GM21515 (cell line): ENCODE results near the gene PACRG.

ENCODE experiments used
- ATAC-seq: cut with Tn5 transposase; IDR thresholded peaks from one replicate; pipeline ENCODE4 v1.9.1; 2021; ENCODE audit not compliant: unreplicated experiment

PACRG gene

DNA sequence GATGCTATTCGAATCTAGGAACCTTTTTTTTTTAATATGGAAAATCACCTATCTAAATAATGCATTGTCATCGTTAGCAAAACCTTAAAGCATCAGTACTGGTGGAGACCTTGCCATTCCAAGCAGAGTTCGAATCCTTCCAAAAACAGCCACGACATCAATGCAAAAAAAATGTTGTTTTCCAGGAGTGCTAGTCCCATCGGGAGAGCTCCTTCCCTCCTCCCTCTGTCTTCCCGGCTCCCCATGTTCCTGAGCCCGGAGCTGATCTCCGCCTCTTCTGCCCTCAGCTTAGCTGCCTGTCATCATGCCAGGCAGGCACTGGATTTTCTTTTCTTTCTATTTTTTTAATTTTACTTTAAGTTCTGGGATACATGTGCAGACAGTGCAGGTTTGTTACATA is 533.1 kb downstream of the PACRG start:
- ATAC-seq: no peak

DNA sequence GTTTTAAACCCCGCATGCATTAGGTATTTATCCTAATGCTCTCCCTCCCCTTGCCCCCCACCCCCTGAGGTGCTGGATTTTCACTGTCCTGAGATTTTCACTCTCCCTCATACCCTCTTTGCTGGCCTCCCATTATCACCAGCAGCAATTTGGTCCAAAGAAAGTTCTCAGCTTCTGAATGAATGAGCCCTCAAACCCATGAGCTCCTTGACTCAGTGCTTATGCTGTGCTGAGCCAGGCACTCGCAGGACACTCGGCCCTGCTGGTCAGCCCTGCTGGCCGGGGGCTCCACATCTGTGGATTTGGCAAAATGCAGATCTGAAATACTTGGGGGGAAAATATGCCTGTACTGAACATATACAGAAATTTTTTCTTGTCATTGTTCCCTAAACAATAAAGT is 533.6 kb downstream of the PACRG start:
- ATAC-seq: no peak

DNA sequence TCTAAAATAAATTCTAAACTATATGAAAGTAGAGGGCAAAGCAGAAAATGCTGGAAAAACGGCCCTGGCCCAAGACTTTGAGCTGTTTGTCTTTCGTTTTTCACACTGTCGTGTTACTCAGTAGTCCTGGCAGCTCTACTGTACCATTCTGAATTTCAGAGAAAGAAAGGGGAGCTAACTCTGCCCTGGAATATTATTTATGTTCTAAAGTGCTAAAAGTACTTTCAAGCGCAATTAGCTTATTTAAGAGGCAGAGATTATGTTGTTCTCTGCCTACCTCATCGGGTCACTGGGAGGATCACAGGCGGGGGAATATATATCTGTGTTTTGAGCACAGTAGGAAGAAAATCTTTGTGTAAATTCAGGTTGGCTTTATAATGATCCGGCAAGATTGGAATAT is 534.3 kb downstream of the PACRG start:
- no peak for ATAC-seq

DNA sequence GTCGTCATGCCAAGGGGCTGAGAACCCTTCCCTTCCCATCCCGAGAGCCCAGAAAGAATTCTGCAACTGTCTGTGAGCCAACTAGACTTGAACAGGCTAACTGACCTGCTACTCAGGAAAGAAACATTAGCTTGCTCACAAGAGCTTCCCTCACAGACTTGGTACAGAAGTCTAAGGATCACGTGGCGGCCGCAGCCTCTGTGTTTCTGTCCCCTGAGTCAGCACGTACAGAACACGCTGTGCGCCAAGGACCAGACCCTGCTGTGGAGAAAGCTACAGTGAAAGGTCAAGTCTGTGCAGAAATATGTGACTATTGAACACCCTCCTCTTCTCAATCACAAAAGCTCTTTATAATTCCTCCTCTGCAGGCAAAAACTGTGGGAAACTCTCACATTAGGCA is 535.4 kb downstream of the PACRG start:
- ATAC-seq: no peak

DNA sequence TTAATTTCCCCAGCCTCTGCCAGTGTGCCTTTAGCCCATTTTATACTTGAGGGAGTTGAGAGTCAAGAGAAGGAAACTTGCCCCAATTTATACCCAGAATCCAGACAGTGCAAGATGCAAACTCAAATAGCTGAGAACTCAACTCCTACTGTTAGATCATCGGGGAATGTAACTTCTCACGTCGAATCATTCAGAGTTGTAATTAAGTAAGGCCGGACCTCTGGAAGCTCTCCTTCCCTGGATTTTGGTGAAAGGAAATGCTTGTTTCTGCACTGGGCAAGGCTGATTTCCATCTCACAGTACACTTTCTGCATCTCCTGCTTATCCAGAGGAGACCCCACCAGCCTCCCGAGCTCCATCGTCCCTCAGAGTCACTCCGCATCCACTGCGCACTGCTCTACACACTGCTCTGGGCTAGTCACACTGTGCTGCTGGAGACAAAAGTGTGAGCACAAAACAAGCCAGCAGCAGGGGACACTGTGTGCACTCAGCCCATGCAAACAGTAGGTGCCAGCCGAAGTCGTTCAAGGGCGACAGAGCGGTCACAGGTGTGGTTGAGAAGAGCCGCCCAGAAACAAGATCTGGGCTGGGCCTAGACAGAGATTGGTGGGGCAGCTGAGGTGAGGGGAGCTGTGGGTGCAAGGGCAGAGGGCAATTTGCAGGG is 536.4 kb downstream of the PACRG start:
- no peak for ATAC-seq

DNA sequence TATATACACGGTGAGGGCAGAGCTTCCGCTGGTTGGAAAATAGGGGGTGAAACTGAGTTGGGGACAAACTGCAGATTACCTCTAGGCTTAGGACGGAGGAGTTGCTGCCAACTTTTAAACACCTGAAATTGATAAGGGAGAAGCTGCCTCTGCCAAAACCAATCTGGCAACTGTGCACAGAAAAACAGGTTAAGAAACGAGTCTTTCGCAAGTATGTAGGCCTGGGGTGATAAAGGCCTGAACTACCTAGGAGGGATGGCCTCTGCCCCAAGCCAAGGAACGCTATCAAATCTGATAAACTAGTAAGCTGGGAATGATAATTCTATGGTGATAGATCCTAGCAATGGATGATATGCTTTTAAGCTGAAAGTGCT is 536.9 kb downstream of the PACRG start:
- ATAC-seq: no peak

DNA sequence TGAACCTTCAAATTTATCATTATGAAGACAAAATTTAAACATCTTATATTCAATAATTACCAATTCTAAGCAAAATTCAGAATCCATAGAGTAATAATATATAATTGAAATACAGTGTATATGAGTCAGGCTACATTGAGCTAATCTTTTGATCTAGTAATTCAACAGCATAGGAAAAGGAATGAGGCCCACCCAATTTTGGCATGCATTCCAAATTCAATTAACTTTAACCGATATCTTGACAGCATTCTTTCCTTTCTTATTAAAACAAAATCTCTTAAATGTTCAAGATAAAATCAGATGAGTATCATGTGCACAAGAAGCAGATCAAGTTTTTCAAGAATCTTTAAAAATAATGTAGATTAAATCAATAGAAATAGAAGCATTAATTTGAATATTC is 553.9 kb downstream of the PACRG start:
- ATAC-seq: no peak

DNA sequence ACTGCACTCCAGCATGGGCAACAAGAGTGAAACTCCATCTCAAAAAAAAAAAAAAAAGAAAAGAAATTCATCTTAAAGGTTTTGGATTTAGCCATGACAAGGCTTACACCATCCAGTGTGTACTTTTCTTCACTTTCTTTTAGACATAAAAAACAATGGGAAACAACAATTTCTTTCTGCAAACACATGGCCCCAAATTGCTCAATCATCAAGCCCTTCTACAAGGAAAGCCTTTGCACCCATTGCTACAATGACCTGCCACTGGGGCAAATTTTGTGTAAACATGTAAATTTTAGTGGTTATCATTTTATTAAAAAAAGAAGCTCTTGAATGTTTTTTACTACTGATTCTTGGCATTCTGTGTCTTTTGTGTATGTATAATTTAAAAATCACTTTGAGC is 554.9 kb downstream of the PACRG start:
- ATAC-seq: no peak

DNA sequence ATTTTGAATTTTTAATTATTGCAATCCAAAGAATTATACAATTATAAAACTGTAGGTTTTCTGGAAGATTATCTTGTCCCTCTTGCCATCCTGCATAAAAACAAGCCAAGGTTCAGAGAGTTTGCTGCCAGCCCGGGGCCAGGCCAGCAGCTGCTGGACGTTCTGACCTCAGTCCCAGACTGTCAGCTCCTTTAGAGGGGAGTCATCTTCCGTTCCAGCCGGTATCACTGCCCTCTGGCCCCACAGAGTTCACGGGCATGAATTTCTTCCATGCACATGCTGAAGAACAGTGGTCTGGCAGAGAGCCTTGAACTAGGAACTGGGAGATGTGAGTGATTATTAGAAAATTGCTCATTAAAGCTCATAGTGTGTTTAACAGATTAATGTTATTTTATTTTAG is 556.4 kb downstream of the PACRG start:
- no peak for ATAC-seq

DNA sequence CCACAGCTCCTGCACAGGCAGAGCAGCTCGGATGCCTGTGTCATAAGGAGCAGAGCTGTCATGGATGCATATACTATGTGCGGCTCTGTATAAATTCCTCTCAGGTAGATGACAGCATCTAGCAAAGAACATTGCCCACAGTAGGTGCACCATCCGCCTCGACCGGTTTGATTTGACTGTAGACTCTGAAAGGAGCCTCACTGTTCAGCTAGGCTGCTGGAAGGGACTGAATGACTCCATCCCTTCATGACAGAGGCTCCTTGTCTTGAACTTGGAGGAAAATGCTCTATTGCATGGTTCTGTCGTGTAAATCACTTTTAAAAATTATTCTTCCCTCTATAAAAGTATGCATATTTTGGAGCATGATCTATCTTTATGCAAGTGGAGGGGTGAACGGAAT is 557.9 kb downstream of the PACRG start:
- ATAC-seq: no peak

DNA sequence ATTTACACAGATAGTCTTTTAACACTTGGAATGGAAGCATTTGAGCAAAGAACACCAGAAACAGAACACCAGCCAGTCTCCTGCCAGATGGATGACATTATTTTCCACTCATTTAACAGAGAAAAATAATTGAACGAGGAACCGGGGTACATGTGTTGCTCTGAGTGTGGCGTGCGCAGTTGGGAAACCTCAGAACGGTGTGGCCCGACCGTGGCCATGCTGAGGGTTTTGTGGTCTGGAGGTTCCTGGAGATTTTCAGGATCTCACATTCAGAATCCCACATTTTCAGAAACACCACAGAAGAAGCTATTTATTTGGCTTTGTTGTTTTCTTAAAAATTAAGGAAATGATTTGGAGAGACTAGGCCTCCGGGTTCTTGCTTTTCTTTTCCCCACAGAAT is 559.9 kb downstream of the PACRG start:
- ATAC-seq: no peak

DNA sequence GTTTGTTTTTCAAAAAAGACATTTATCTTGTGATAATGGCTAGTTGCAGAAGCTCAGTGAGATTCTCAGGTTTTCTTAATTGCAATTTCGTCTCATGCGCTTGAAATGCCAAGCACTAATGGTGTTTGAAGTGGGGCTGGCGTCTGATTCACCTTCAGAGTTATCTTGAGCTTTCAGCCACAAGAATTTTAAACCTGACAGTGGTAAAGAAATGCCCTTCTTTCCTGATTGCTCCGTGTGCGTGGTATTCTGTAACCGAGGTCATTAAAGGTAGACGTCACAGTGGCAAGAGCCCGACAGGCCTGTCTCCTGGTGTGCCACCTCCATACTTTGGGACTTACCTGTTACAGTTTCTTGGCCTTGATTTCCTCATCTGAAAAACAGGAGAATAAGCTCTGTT is 560.3 kb downstream of the PACRG start:
- ATAC-seq: no peak

DNA sequence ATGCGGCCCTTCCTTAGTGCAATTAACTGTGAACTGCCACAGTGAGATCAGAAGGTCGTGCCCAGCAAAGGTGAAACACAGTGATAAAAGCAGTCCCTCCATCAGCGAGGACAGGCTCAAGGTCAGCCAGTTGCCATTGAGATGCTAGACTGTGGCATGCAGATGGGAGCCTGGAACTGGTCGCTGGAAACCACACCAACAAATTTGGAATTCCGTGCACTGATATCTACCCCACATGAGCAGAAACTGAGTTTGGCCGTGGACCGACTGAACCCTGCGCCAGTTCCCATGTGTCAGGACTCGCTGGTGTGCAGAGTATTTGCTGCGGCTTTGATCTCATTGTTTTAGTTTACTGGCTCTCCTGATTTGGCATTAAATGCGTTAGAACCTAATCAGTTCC is 561.1 kb downstream of the PACRG start:
- ATAC-seq: no peak

DNA sequence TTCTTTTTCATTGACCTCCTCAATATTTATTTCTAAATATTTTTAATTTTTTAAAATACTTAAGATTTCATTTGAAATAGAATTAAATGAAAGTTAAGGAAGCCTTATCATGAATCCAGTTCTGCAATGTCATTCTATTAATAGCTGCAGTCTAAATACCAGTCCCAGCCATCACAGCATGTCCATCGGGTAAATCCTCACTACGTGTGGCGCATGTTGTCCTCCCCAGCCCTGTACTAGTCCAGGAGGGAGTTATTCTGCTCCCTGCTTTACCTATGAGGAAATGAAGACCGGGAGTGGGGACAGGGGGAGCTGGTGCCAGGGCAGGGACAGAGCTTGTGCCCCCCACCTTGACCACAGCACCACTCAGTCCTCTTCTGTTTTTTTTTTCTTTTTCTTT is 561.7 kb downstream of the PACRG start:
- no peak for ATAC-seq

DNA sequence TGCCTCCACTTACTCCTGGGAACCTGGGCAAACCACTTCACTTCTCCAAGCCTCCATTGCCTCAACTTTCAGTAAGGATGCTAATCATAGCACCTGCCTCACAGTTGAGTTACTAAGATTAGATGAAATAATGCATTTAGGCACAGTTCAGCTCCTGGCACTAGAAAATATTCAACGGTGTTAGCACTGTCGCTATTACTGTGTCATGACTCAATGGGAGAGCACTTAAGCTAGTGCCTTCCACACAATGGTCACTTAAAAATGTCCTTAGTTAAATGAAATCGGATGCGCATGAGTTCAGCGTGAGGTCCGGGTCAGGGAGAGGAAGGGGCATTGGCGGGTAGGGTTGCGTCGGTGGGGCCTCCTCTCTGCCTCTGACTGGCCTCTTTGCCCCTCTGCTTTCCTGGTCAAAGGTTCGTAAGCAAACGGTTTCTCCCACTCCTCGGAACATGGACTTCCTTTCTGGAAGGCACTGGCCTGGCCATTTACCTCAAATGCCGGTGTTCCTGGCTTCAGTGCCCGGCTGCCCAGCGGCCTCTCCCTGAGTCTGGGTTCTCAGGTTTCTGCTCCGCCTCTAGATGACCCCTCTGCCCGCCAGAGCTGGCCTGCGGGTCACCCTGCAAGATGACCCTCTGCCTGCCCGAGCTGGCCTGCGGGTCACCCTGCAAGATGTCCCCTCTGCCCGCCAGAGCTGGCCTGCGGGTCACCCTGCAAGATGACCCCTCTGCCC is 562.9 kb downstream of the PACRG start:
- ATAC-seq: no peak

DNA sequence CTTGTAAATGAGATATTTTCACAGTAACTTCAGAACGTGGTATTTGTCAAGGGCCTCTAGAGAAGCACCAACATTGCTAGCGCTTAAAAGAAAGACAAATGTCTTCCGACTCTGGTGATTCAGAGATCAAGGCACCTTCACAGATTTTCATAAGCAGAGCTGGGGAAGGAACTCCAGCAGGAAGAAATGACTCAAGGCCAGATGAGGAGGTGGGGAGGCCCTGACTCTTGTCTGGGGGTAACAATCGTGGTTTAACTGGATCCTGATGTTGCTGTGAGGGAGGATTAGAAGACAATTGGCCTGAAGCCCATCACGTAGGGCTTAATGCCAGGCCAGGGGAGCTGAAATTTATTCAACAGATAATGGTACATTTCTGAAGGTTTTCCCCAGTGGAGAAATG is 563.8 kb downstream of the PACRG start:
- no peak for ATAC-seq

DNA sequence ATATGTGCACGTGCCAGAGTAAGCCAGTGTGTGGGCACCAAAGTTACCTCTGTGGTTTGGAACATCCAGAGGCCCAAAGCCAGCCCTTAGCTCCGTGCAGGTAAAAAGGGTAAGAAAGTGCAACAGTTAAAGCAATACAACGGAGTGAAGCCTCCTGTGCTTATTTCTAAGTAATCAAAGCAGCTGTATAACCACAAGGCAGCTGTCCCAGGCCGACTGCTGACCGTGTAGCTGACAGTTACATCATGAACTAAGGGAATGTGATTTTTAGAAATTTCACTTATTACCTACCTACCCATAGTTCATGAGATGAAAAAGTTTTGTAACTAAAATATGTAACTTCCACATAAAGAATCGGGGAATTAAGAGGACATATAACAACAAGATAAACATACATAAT is 565.5 kb downstream of the PACRG start:
- no peak for ATAC-seq

DNA sequence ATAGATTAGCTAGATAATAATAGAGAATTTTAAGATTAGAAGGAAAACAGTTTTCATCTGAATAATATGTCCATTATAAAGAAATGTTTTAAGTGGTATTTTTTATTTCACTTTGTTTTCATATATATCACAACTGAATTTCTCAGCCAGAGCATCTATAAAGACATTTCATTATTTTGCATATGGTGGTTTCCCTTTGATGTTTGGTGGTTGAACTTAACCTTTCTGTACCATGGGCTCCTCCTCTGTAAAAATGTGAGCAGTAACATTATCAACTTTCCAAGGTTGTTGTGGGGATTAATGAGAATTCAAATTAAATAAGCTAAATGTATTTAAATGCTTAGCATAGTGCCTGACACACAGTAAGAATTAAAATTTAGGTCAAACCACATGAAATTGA is 567.0 kb downstream of the PACRG start:
- no peak for ATAC-seq

DNA sequence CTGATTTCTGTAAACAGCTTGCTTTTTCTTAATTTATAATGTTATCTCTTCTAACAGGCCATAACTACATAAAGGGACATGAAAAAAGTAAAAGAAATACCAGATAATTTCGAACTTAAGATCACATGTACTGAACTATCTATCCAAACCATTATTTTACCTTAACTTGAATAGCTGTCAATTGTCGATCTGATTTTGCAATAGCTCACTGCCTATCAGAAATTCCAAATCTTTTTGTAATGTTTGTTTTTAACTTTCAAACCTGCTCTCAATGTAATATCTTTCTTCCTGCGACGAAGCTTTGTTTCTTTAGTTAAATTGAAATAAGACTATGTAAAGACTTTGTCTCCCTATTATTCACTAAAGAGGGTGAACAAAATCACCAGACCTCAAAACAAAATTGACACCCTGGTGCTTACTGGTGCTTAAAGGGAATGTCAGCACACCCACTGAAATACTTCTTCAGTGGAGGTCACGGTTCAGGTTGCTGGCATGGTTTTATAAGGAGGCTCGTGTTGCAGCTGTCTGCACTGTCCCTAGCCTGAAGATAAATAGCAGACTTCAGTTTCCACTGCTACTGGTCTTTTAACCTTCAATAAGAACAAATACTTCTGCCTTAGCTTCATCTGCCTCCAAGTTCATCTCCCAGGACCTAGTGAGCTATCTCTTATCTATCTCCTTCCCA is 569.2 kb downstream of the PACRG start:
- no peak for ATAC-seq

DNA sequence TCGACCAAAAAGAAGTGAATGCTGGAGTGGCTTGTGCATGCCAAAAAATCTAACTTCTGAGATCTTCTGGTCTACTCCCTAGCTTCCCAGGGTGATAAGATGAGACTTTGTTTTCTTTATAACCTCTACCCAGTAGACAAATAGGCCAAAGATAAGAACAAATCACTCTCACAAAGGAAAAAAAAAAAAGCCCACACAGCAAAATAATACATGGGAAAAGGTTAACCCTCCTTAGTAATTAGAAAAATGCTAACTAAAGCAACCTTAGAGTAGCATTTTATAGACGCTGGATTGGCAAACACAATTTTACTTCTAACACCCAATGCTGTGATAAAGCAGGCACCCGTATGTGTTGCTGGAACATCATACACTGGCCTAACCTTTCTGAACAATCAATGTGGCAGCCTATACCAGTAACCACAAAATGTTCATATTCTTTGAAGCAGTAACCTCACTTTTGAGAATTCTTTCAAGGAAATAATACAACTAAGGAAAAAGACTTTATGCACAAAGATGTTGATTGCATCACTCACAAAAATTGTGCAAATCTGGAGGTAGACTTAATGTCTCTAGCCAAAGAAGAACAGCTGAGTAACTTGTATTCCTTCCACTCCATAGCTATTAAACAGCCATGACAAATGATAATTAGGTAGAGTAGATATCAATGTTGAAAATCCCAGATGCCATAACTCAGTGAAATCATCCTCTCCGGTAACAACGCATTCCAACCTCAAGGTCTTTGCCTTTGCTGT is 570.5 kb downstream of the PACRG start:
- ATAC-seq: no peak

DNA sequence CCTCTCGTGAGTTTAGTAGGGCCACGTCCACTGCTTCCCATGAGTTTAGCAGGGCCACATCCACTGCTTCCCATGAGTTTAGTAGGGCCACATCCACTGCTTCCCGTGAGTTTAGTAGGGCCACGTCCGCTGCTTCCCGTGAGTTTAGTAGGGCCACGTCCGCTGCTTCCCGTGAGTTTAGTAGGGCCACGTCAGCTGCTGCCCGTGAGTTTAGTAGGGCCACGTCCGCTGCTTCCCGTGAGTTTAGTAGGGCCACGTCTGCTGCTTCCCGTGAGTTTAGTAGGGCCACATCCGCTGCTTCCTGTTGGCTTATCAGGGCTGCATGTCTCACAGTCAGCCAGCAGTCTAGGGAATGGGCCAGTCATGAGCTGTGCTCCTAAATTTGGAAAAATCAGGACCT is 573.1 kb downstream of the PACRG start:
- ATAC-seq: no peak
